ENCODE results near the gene PAGE1.

The PAGE1 gene

DNA sequence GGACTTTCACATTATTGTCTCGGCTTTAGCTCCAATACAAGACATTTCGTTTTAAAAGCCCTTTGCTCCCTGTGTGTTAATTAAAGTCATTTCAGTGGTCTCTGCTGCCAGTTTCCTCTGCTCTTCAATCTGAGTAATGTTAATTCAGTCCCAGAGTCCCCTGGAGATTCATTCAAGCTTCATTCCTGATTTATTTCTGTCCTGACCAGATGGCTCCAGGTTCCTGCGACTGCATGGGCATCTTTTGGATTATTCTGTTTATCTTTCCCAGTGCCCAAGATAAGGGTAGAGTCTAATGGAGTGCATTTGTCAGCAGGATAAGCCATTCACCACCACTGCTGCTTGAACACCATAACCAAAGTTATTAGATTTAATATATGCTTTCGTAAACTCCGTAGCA lies 6.1 kb upstream of the PAGE1 start:
- Histone ChIP-seq H2AFZ (ENCODE audit: low read length, unreplicated experiment) (no peak overlapping the region), H3K27me3 (ENCODE audit: insufficient read depth, low read length) (no peaks in the 10 kb centered on the region), H3K79me2 (ENCODE audit: control insufficient read depth, insufficient read depth, low read length, unreplicated experiment) (no peaks in the 10 kb centered on the region), H3K27ac (ENCODE audit: low read depth, low read length) (no peak overlapping the region), H3K36me3 (ENCODE audit: insufficient read depth, low read length) (no peaks in the 10 kb centered on the region), H3K4me1 (ENCODE audit: control insufficient read depth, insufficient read depth, low read length, unreplicated experiment) (no peaks in the 10 kb centered on the region), H3K4me3 (ENCODE audit: low read depth, low read length) (no peak overlapping the region)

DNA sequence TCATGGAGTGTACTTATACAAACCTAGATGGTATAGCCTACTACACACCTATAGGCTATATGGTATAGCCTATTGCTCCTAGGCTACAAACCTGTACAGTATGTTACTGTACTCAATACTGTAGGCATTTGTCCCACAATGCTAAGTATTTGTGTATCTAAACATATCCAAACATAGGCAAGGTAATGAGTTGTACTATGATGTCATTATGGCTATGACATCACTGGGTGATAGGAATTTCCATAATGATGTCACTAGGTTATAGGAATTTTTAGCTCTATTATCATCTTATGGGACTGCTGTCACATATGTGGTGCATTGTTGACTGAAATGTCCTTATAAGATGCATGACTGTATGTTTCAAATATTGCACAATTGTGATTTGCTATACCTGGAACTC lies 5.5 kb upstream of the PAGE1 start:
- Histone ChIP-seq H3K79me2 (ENCODE audit: control insufficient read depth, insufficient read depth, low read length, unreplicated experiment) (no peaks in the 10 kb centered on the region), H2AFZ (ENCODE audit: low read length, unreplicated experiment) (no peak overlapping the region), H3K36me3 (ENCODE audit: insufficient read depth, low read length) (no peaks in the 10 kb centered on the region), H3K4me1 (ENCODE audit: control insufficient read depth, insufficient read depth, low read length, unreplicated experiment) (no peaks in the 10 kb centered on the region), H3K4me3 (ENCODE audit: low read depth, low read length) (no peak overlapping the region), H3K27ac (ENCODE audit: low read depth, low read length) (no peak overlapping the region), H3K27me3 (ENCODE audit: insufficient read depth, low read length) (no peaks in the 10 kb centered on the region)

DNA sequence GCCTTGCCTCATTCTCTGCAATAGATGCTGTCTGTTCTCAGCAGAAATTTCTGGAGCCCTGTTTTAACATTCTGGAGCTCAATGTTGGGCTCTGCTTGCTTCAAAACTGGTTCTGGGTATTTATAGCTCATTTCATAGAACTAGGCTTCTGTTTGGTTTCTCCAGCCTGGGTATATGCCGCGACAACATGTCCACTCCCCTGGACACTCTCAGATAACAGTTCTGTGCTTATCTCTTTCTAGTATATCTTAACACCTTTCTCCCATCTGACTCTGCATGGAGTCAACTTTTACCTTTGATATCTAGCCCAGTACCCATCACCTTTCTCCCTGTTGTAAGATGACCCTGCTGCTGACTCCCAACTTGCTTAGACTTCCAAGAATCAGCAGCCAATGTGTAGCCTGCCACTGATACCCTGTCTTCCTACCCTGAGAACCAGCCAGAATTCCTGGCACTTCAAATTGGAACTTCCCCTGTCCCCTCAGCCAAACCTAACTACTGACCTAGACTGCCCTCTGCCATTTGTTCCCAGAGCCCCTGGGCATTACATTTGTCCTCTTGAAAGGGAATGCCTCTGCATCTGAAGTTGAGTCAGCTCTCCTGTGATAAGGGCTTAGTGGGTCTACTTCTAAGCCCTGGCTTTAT lies 20.6 kb downstream of the PAGE1 start:
- no peak overlapping the region for H3K27ac ChIP-seq (ENCODE audit: low read depth, low read length)
- no peak overlapping the region for H3K4me3 ChIP-seq (ENCODE audit: low read depth, low read length)
- H3K36me3 ChIP-seq (ENCODE audit: insufficient read depth, low read length) = no peaks in the 10 kb centered on the region
- no peaks in the 10 kb centered on the region for H3K79me2 ChIP-seq (ENCODE audit: control insufficient read depth, insufficient read depth, low read length, unreplicated experiment)
- H3K27me3 ChIP-seq (ENCODE audit: insufficient read depth, low read length) = no peaks in the 10 kb centered on the region
- H3K4me1 ChIP-seq (ENCODE audit: control insufficient read depth, insufficient read depth, low read length, unreplicated experiment) = no peaks in the 10 kb centered on the region
- H2AFZ ChIP-seq (ENCODE audit: low read length, unreplicated experiment) = no peak overlapping the region

DNA sequence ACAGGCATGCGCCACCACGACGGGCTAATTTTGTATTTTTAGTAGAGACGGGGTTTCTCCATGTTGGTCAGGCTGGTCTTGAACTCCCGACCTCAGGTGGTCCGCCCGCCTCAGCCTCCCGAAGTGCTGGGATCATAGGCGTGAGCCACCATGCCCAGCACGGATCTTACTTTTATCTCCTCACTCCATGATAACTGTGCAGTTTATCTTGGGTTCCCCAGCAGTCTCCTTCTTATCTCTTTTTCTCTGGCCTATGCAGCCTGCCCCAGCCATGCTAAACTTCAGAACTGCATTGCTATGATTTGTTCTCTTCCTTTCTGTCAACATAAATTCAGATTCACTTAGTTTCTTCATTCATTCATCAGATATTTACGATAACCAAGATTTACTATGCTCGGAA lies 22.4 kb downstream of the PAGE1 start:
- no peaks in the 10 kb centered on the region for H3K4me1 ChIP-seq (ENCODE audit: control insufficient read depth, insufficient read depth, low read length, unreplicated experiment)
- H3K4me3 ChIP-seq (ENCODE audit: low read depth, low read length) = no peak overlapping the region
- H3K27me3 ChIP-seq (ENCODE audit: insufficient read depth, low read length) = no peaks in the 10 kb centered on the region
- no peaks in the 10 kb centered on the region for H3K79me2 ChIP-seq (ENCODE audit: control insufficient read depth, insufficient read depth, low read length, unreplicated experiment)
- no peak overlapping the region for H2AFZ ChIP-seq (ENCODE audit: low read length, unreplicated experiment)
- no peak overlapping the region for H3K27ac ChIP-seq (ENCODE audit: low read depth, low read length)
- H3K36me3 ChIP-seq (ENCODE audit: insufficient read depth, low read length) = no peaks in the 10 kb centered on the region

DNA sequence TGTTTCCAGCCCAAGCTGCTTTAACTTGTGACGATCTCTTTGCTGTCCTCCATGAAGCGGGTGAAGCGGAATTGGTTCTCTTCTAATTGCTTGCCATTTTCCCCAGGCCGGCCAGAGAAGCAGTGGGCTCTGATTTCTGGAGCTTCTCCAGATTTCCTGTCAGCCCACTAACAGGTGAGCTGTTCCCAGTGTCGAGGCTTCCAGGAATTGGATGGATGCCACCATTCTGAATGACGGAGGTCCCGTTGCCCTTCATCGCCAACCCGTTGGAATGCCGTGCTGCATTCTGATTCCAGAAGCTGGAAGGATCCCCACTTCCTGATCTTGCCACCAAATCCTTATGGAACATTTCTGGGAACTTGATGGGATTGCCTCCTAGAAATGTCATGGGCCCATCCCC lies 31.0 kb downstream of the PAGE1 start:
- H3K4me3 ChIP-seq (ENCODE audit: low read depth, low read length) = no peak overlapping the region
- H2AFZ ChIP-seq (ENCODE audit: low read length, unreplicated experiment) = no peak overlapping the region
- H3K36me3 ChIP-seq (ENCODE audit: insufficient read depth, low read length) = no peaks in the 10 kb centered on the region
- no peaks in the 10 kb centered on the region for H3K27me3 ChIP-seq (ENCODE audit: insufficient read depth, low read length)
- no peak overlapping the region for H3K27ac ChIP-seq (ENCODE audit: low read depth, low read length)
- H3K79me2 ChIP-seq (ENCODE audit: control insufficient read depth, insufficient read depth, low read length, unreplicated experiment) = no peaks in the 10 kb centered on the region
- H3K4me1 ChIP-seq (ENCODE audit: control insufficient read depth, insufficient read depth, low read length, unreplicated experiment) = no peaks in the 10 kb centered on the region

DNA sequence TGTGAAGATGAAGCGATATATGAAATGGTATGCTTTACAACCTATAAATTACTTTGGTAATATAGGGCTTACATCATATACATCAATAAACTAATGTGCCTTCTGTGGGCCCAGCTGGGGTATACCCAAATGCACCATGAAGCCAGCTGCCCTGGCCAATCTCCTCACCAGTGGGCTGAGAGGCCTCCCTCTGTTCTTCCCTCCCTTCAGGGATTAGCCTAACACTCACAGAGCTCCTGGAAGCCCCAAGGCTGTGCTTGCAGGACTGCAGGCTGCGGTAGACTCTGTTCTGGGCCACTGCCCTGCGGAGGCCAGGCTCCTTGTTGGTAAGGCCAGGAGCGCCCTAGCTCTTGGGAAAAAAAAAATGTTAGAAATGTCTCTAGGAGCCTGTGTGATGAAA lies 33.9 kb downstream of the PAGE1 start:
- no peaks in the 10 kb centered on the region for H3K27me3 ChIP-seq (ENCODE audit: insufficient read depth, low read length)
- no peak overlapping the region for H3K4me3 ChIP-seq (ENCODE audit: low read depth, low read length)
- no peak overlapping the region for H3K27ac ChIP-seq (ENCODE audit: low read depth, low read length)
- H3K36me3 ChIP-seq (ENCODE audit: insufficient read depth, low read length) = no peaks in the 10 kb centered on the region
- no peak overlapping the region for H2AFZ ChIP-seq (ENCODE audit: low read length, unreplicated experiment)
- no peaks in the 10 kb centered on the region for H3K4me1 ChIP-seq (ENCODE audit: control insufficient read depth, insufficient read depth, low read length, unreplicated experiment)
- H3K79me2 ChIP-seq (ENCODE audit: control insufficient read depth, insufficient read depth, low read length, unreplicated experiment) = no peaks in the 10 kb centered on the region

DNA sequence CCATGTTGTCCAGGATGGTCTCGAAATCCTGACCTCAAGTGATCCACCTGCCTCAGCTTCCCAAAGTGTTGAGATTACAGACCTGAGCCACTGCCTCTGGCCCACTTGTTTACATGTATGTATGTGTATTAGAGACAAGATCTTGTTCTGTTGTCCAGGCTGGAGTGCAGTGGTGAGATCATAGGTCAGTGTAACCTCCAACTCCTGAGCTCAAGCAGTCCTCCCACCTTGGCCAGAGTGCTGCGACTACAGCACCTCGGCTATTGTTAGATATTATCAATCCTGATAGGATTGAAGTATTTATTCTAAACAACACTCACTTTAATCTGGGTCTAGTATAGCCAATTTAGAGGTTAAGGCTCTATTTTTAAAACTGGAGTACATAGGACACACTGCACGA lies 36.0 kb downstream of the PAGE1 start:
- H3K79me2 ChIP-seq (ENCODE audit: control insufficient read depth, insufficient read depth, low read length, unreplicated experiment) = no peaks in the 10 kb centered on the region
- no peaks in the 10 kb centered on the region for H3K27me3 ChIP-seq (ENCODE audit: insufficient read depth, low read length)
- no peaks in the 10 kb centered on the region for H3K36me3 ChIP-seq (ENCODE audit: insufficient read depth, low read length)
- no peaks in the 10 kb centered on the region for H3K4me1 ChIP-seq (ENCODE audit: control insufficient read depth, insufficient read depth, low read length, unreplicated experiment)
- H3K4me3 ChIP-seq (ENCODE audit: low read depth, low read length) = no peak overlapping the region
- H3K27ac ChIP-seq (ENCODE audit: low read depth, low read length) = no peak overlapping the region
- H2AFZ ChIP-seq (ENCODE audit: low read length, unreplicated experiment) = no peak overlapping the region

DNA sequence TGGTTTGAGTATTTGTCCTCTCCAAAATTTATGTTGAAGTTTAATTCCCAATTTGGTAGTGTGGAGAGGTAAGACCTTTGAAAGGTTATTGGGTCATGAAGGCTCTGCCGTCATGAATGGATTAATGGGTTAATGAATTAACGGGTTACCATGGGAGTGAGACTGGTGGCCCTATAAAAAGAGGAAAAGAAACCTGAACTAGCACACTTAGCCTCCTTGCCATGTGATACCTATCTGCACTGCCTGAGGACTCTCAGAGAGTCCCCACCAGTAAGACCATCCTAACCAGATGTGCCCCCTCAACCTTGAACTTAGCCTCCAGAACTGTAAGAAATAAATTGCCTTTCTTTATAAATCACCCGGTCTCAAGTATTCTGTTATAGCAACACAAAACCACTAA lies 39.3 kb downstream of the PAGE1 start:
- Histone ChIP-seq H2AFZ (ENCODE audit: low read length, unreplicated experiment) (no peak overlapping the region), H3K27me3 (ENCODE audit: insufficient read depth, low read length) (no peaks in the 10 kb centered on the region), H3K79me2 (ENCODE audit: control insufficient read depth, insufficient read depth, low read length, unreplicated experiment) (no peaks in the 10 kb centered on the region), H3K36me3 (ENCODE audit: insufficient read depth, low read length) (no peaks in the 10 kb centered on the region), H3K4me1 (ENCODE audit: control insufficient read depth, insufficient read depth, low read length, unreplicated experiment) (no peaks in the 10 kb centered on the region), H3K4me3 (ENCODE audit: low read depth, low read length) (no peak overlapping the region), H3K27ac (ENCODE audit: low read depth, low read length) (no peak overlapping the region)

DNA sequence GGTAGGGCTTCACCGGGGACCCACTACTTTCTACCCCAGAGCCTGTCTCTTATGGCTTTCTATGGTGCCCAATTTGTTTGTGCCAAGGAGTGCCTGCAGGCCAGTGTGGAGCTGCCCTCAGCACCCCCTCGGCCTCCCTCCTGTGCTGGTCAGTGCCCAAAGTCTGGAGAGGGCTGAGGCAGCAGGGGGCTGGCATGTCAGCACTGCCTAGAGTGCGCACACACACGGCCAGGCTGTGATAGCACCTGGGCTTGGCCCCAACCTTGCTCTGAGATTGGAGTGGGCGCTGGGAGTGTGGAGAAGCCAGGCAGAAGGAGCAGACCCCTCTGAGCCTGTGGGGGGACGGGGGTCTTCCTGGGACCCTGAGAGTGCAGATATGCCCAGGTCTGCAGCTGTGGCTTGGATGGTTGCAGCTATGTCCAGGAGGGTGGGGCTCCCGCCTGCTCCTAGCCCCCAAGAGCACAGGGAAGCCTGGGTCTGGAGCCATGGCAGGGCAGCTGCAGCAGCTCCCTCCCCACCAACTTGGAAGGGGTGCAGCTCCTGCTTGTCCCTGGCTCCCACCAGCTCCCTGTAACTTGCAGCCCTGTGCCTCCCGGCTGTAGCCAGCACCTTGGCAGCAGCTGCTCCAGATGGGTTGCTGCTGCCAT lies 50.7 kb downstream of the PAGE1 start:
- Histone ChIP-seq H3K4me3 (ENCODE audit: low read depth, low read length) (no peak overlapping the region), H3K27ac (ENCODE audit: low read depth, low read length) (no peak overlapping the region), H3K79me2 (ENCODE audit: control insufficient read depth, insufficient read depth, low read length, unreplicated experiment) (no peaks in the 10 kb centered on the region), H3K4me1 (ENCODE audit: control insufficient read depth, insufficient read depth, low read length, unreplicated experiment) (no peaks in the 10 kb centered on the region), H2AFZ (ENCODE audit: low read length, unreplicated experiment) (no peak overlapping the region), H3K27me3 (ENCODE audit: insufficient read depth, low read length) (no peaks in the 10 kb centered on the region), H3K36me3 (ENCODE audit: insufficient read depth, low read length) (no peaks in the 10 kb centered on the region)

Data from ACC112 (cell line).